ENCODE data around the gene ZNF469. TPM values are rescaled to one million over a fixed set of nuclear protein-coding genes. Genes with fewer than 3 reads are reported as not detected.

The ZNF469 gene
- total RNA-seq, 1 experiment from 2014 or later = 0.28 TPM

- Histone ChIP-seq H3K4me3 (ENCODE audit: insufficient read depth, low read depth, low read length) (no peak overlapping the region), H3K36me3 (replicated peaks; ENCODE audit: control insufficient read depth, insufficient read depth, low read length) (no peaks in the 10 kb centered on the region), H3K27me3 (ENCODE audit: control insufficient read depth, insufficient read depth, low read length) (peaks cover 24% of the 10 kb centered on the region)
- DNase-seq = peak; percentile 59
Measured at GRCh38 chr16:88385831-88386815, 3.4 kb downstream of the ZNF469 start.

- Histone ChIP-seq H3K27me3 (ENCODE audit: control insufficient read depth, insufficient read depth, low read length) (peaks cover 22% of the 10 kb centered on the region), H3K4me3 (ENCODE audit: insufficient read depth, low read depth, low read length) (no peak overlapping the region), H3K36me3 (replicated peaks; ENCODE audit: control insufficient read depth, insufficient read depth, low read length) (no peaks in the 10 kb centered on the region)
- DNase-seq = no peak
Measured at GRCh38 chr16:88387180-88387765, 4.5 kb downstream of the ZNF469 start.

GRCh38 chr16:88387941-88388627, 5.3 kb downstream of the ZNF469 start:
- DNase-seq = no peak
- Histone ChIP-seq H3K27me3 (ENCODE audit: control insufficient read depth, insufficient read depth, low read length) (peaks cover 15% of the 10 kb centered on the region), H3K36me3 (replicated peaks; ENCODE audit: control insufficient read depth, insufficient read depth, low read length) (no peaks in the 10 kb centered on the region), H3K4me3 (ENCODE audit: insufficient read depth, low read depth, low read length) (no peak overlapping the region)

GRCh38 chr16:88389191-88389590, 6.4 kb downstream of the ZNF469 start:
- Histone ChIP-seq H3K4me3 (ENCODE audit: insufficient read depth, low read depth, low read length) (no peak overlapping the region), H3K27me3 (ENCODE audit: control insufficient read depth, insufficient read depth, low read length) (peaks cover 9% of the 10 kb centered on the region), H3K36me3 (replicated peaks; ENCODE audit: control insufficient read depth, insufficient read depth, low read length) (no peaks in the 10 kb centered on the region)
- DNase-seq = no peak

- no peak for DNase-seq
- Histone ChIP-seq H3K36me3 (replicated peaks; ENCODE audit: control insufficient read depth, insufficient read depth, low read length) (no peaks in the 10 kb centered on the region), H3K4me3 (ENCODE audit: insufficient read depth, low read depth, low read length) (no peak overlapping the region), H3K27me3 (ENCODE audit: control insufficient read depth, insufficient read depth, low read length) (peaks cover 4% of the 10 kb centered on the region)
Measured at GRCh38 chr16:88389621-88390160, 6.9 kb downstream of the ZNF469 start.

- no peaks in the 10 kb centered on the region for H3K36me3 ChIP-seq (replicated peaks; ENCODE audit: control insufficient read depth, insufficient read depth, low read length)
- no peak for DNase-seq
- H3K4me3 ChIP-seq (ENCODE audit: insufficient read depth, low read depth, low read length) = no peak overlapping the region
- no peaks in the 10 kb centered on the region for H3K27me3 ChIP-seq (ENCODE audit: control insufficient read depth, insufficient read depth, low read length)
Measured at GRCh38 chr16:88390265-88390664, 7.5 kb downstream of the ZNF469 start.

GRCh38 chr16:88390735-88391134, 8.0 kb downstream of the ZNF469 start:
- no peak for DNase-seq
- Histone ChIP-seq H3K27me3 (ENCODE audit: control insufficient read depth, insufficient read depth, low read length) (no peaks in the 10 kb centered on the region), H3K4me3 (ENCODE audit: insufficient read depth, low read depth, low read length) (no peak overlapping the region), H3K36me3 (replicated peaks; ENCODE audit: control insufficient read depth, insufficient read depth, low read length) (no peaks in the 10 kb centered on the region)

- no peak for DNase-seq
- no peak overlapping the region for H3K4me3 ChIP-seq (ENCODE audit: insufficient read depth, low read depth, low read length)
- no peaks in the 10 kb centered on the region for H3K27me3 ChIP-seq (ENCODE audit: control insufficient read depth, insufficient read depth, low read length)
- no peaks in the 10 kb centered on the region for H3K36me3 ChIP-seq (replicated peaks; ENCODE audit: control insufficient read depth, insufficient read depth, low read length)
Measured at GRCh38 chr16:88391144-88391850, 8.5 kb downstream of the ZNF469 start.

- no peak for DNase-seq
- H3K36me3 ChIP-seq (replicated peaks; ENCODE audit: control insufficient read depth, insufficient read depth, low read length) = no peaks in the 10 kb centered on the region
- H3K27me3 ChIP-seq (ENCODE audit: control insufficient read depth, insufficient read depth, low read length) = no peaks in the 10 kb centered on the region
- no peak overlapping the region for H3K4me3 ChIP-seq (ENCODE audit: insufficient read depth, low read depth, low read length)
Measured at GRCh38 chr16:88392111-88392510, 9.4 kb downstream of the ZNF469 start.

- H3K36me3 ChIP-seq (replicated peaks; ENCODE audit: control insufficient read depth, insufficient read depth, low read length) = no peaks in the 10 kb centered on the region
- DNase-seq = no peak
- H3K4me3 ChIP-seq (ENCODE audit: insufficient read depth, low read depth, low read length) = no peak overlapping the region
Measured at GRCh38 chr16:88392616-88393015, 9.9 kb downstream of the ZNF469 start.

GRCh38 chr16:88393034-88393433, 10.3 kb downstream of the ZNF469 start:
- Histone ChIP-seq H3K4me3 (ENCODE audit: insufficient read depth, low read depth, low read length) (no peak overlapping the region), H3K27me3 (ENCODE audit: control insufficient read depth, insufficient read depth, low read length) (no peaks in the 10 kb centered on the region), H3K36me3 (replicated peaks; ENCODE audit: control insufficient read depth, insufficient read depth, low read length) (no peaks in the 10 kb centered on the region)
- no peak for DNase-seq

More at GRCh38 chr16:88392616-88393015, 9.9 kb downstream of the ZNF469 start:
- H3K27me3 ChIP-seq (ENCODE audit: control insufficient read depth, insufficient read depth, low read length) = no peaks in the 10 kb centered on the region

- DNase-seq = no peak
- Histone ChIP-seq H3K4me3 (ENCODE audit: insufficient read depth, low read depth, low read length) (no peak overlapping the region), H3K27me3 (ENCODE audit: control insufficient read depth, insufficient read depth, low read length) (no peaks in the 10 kb centered on the region), H3K36me3 (replicated peaks; ENCODE audit: control insufficient read depth, insufficient read depth, low read length) (no peaks in the 10 kb centered on the region)
Measured at GRCh38 chr16:88393571-88393970, 10.8 kb downstream of the ZNF469 start.

GRCh38 chr16:88394426-88394825, 11.7 kb downstream of the ZNF469 start:
- no peak overlapping the region for H3K4me3 ChIP-seq (ENCODE audit: insufficient read depth, low read depth, low read length)
- no peak for DNase-seq
- no peaks in the 10 kb centered on the region for H3K36me3 ChIP-seq (replicated peaks; ENCODE audit: control insufficient read depth, insufficient read depth, low read length)
- H3K27me3 ChIP-seq (ENCODE audit: control insufficient read depth, insufficient read depth, low read length) = no peaks in the 10 kb centered on the region

Measured in H7 (cell line).